ENCODE measurements around the gene S100A2. TPM values are rescaled to one million over a fixed set of nuclear protein-coding genes. Genes with fewer than 3 reads are reported as not detected.

Gene S100A2
- total RNA-seq, 1 donor from 2014 or later: 0.75 TPM

GRCh38 chr1:153553830-153554541, 11.7 kb downstream of the S100A2 start:
- no peak overlapping the region for H3K27ac Mint-ChIP-seq
- H3K27me3 Mint-ChIP-seq (ENCODE audit: low read depth): peaks cover 1% of the 10 kb centered on the region
- no peak overlapping the region for H3K4me3 Mint-ChIP-seq (ENCODE audit: low read depth)

GRCh38 chr1:153553096-153553495, 12.5 kb downstream of the S100A2 start:
- Mint-ChIP-seq H3K4me1 (ENCODE audit: low read depth) (peaks cover 16% of the 10 kb centered on the region), H3K36me3 (ENCODE audit: low read depth) (no peaks in the 10 kb centered on the region), H3K27me3 (ENCODE audit: low read depth) (peaks cover 1% of the 10 kb centered on the region), H3K27ac (no peak overlapping the region), H3K4me3 (ENCODE audit: low read depth) (no peak overlapping the region), H3K9me3 (no peaks in the 10 kb centered on the region)
- DNase-seq (ENCODE audit: low spot score): no peak
- intact Hi-C loops (cut with micrococcal nuclease): no loop called here

More at GRCh38 chr1:153553830-153554541, 11.7 kb downstream of the S100A2 start:
- no peak for DNase-seq (ENCODE audit: low spot score)
- peaks cover 7% of the 10 kb centered on the region for H3K4me1 Mint-ChIP-seq (ENCODE audit: low read depth)
- intact Hi-C loops (cut with micrococcal nuclease): no loop called here
- H3K9me3 Mint-ChIP-seq: no peaks in the 10 kb centered on the region
- H3K36me3 Mint-ChIP-seq (ENCODE audit: low read depth): no peaks in the 10 kb centered on the region

GRCh38 chr1:153552335-153552734, 13.3 kb downstream of the S100A2 start:
- no peaks in the 10 kb centered on the region for H3K9me3 Mint-ChIP-seq
- no peaks in the 10 kb centered on the region for H3K36me3 Mint-ChIP-seq (ENCODE audit: low read depth)
- H3K4me1 Mint-ChIP-seq (ENCODE audit: low read depth): peaks cover 19% of the 10 kb centered on the region
- no peak overlapping the region for H3K27ac Mint-ChIP-seq
- peaks cover 1% of the 10 kb centered on the region for H3K27me3 Mint-ChIP-seq (ENCODE audit: low read depth)
- no peak overlapping the region for H3K4me3 Mint-ChIP-seq (ENCODE audit: low read depth)
- intact Hi-C loops (cut with micrococcal nuclease): no loop called here
- no peak for DNase-seq (ENCODE audit: low spot score)

- no peaks in the 10 kb centered on the region for H3K9me3 Mint-ChIP-seq
- H3K27ac Mint-ChIP-seq: no peak overlapping the region
- H3K27me3 Mint-ChIP-seq (ENCODE audit: low read depth): peaks cover 1% of the 10 kb centered on the region
- DNase-seq (ENCODE audit: low spot score): no peak
- no peaks in the 10 kb centered on the region for H3K36me3 Mint-ChIP-seq (ENCODE audit: low read depth)
- intact Hi-C loops (cut with micrococcal nuclease): no loop called here
- peaks cover 26% of the 10 kb centered on the region for H3K4me1 Mint-ChIP-seq (ENCODE audit: low read depth)
- H3K4me3 Mint-ChIP-seq (ENCODE audit: low read depth): no peak overlapping the region
Measured at GRCh38 chr1:153550827-153551500, 14.7 kb downstream of the S100A2 start.

- H3K36me3 Mint-ChIP-seq (ENCODE audit: low read depth): no peaks in the 10 kb centered on the region
- no peak overlapping the region for H3K4me3 Mint-ChIP-seq (ENCODE audit: low read depth)
- H3K27me3 Mint-ChIP-seq (ENCODE audit: low read depth): peaks cover 1% of the 10 kb centered on the region
- H3K27ac Mint-ChIP-seq: no peak overlapping the region
- no peak for DNase-seq (ENCODE audit: low spot score)
- intact Hi-C loops (cut with micrococcal nuclease): no loop called here
- H3K9me3 Mint-ChIP-seq: no peaks in the 10 kb centered on the region
- H3K4me1 Mint-ChIP-seq (ENCODE audit: low read depth): peaks cover 31% of the 10 kb centered on the region
Measured at GRCh38 chr1:153550398-153550758, 15.3 kb downstream of the S100A2 start.

GRCh38 chr1:153549741-153550397, 15.8 kb downstream of the S100A2 start:
- H3K27me3 Mint-ChIP-seq (ENCODE audit: low read depth): peaks cover 1% of the 10 kb centered on the region
- peaks cover 4% of the 10 kb centered on the region for H3K36me3 Mint-ChIP-seq (ENCODE audit: low read depth)
- H3K9me3 Mint-ChIP-seq: no peaks in the 10 kb centered on the region
- no peak overlapping the region for H3K4me3 Mint-ChIP-seq (ENCODE audit: low read depth)
- H3K27ac Mint-ChIP-seq: no peak overlapping the region
- H3K4me1 Mint-ChIP-seq (ENCODE audit: low read depth): peaks cover 36% of the 10 kb centered on the region
- DNase-seq (ENCODE audit: low spot score): no peak
- intact Hi-C loops (cut with micrococcal nuclease): loop anchor here (5.0 to 10.0 kb wide), 2 partner anchors 122 to 415 kb away; partner anchors contain the start of genes CREB3L4, ILF2 and SLC39A1

- Mint-ChIP-seq H3K36me3 (ENCODE audit: low read depth) (peaks cover 11% of the 10 kb centered on the region), H3K4me1 (ENCODE audit: low read depth) (peaks cover 41% of the 10 kb centered on the region), H3K27ac (no peak within 1 kb of the TSS), H3K4me3 (ENCODE audit: low read depth) (no peak within 1 kb of the TSS), H3K9me3 (no peaks in the 10 kb centered on the region), H3K27me3 (ENCODE audit: low read depth) (peaks cover 1% of the 10 kb centered on the region)
- DNase-seq (ENCODE audit: low spot score): no peak
- intact Hi-C loops (cut with micrococcal nuclease): loop anchor here (5.0 to 10.0 kb wide), 2 partner anchors 123 to 416 kb away; partner anchors contain the start of genes CREB3L4, ILF2 and SLC39A1
Measured at GRCh38 chr1:153548722-153549688, 16.6 kb downstream of the S100A2 start, which contains the start of gene S100A3. Gene S100A3, minus strand, starts transcription at chr1:153549258. Its CDS starts 773 bp downstream, at chr1:153548485.

- no peaks in the 10 kb centered on the region for H3K9me3 Mint-ChIP-seq
- H3K27me3 Mint-ChIP-seq (ENCODE audit: low read depth): peaks cover 1% of the 10 kb centered on the region
- no peak overlapping the region for H3K4me3 Mint-ChIP-seq (ENCODE audit: low read depth)
- peaks cover 22% of the 10 kb centered on the region for H3K36me3 Mint-ChIP-seq (ENCODE audit: low read depth)
- H3K27ac Mint-ChIP-seq: no peak overlapping the region
- peaks cover 46% of the 10 kb centered on the region for H3K4me1 Mint-ChIP-seq (ENCODE audit: low read depth)
- intact Hi-C loops (cut with micrococcal nuclease): loop anchor here (5.0 to 10.0 kb wide), 2 partner anchors 124 to 417 kb away; partner anchors contain the start of genes CREB3L4, ILF2 and SLC39A1
- DNase-seq (ENCODE audit: low spot score): no peak
Measured at GRCh38 chr1:153547560-153548551, 17.8 kb downstream of the S100A2 start.

- Mint-ChIP-seq H3K27ac (peak overlapping the region; percentile 97), H3K4me1 (ENCODE audit: low read depth) (peaks cover 54% of the 10 kb centered on the region), H3K27me3 (ENCODE audit: low read depth) (peaks cover 1% of the 10 kb centered on the region), H3K36me3 (ENCODE audit: low read depth) (peaks cover 24% of the 10 kb centered on the region), H3K4me3 (ENCODE audit: low read depth) (no peak overlapping the region), H3K9me3 (no peaks in the 10 kb centered on the region)
- intact Hi-C loops (cut with micrococcal nuclease): loop anchor here (5.0 to 10.0 kb wide), 2 partner anchors 125 to 418 kb away; partner anchors contain the start of genes CREB3L4, ILF2 and SLC39A1
- DNase-seq (ENCODE audit: low spot score): no peak
Measured at GRCh38 chr1:153546796-153547559, 18.7 kb downstream of the S100A2 start.

GRCh38 chr1:153546371-153546770, 19.3 kb downstream of the S100A2 start:
- H3K36me3 Mint-ChIP-seq (ENCODE audit: low read depth): peaks cover 29% of the 10 kb centered on the region
- peaks cover 60% of the 10 kb centered on the region for H3K4me1 Mint-ChIP-seq (ENCODE audit: low read depth)
- intact Hi-C loops (cut with micrococcal nuclease): loop anchor here (5.0 to 10.0 kb wide), 2 partner anchors 126 to 418 kb away; partner anchors contain the start of genes CREB3L4, ILF2 and SLC39A1
- peak overlapping the region; percentile 97 for H3K27ac Mint-ChIP-seq
- H3K27me3 Mint-ChIP-seq (ENCODE audit: low read depth): peaks cover 1% of the 10 kb centered on the region
- H3K9me3 Mint-ChIP-seq: no peaks in the 10 kb centered on the region
- H3K4me3 Mint-ChIP-seq (ENCODE audit: low read depth): no peak overlapping the region
- DNase-seq (ENCODE audit: low spot score): no peak
